ENCODE data around the gene TMEM63A.

GRCh38 chr1:225876900-225877510, 5.2 kb downstream of the TMEM63A start:
- TF ChIP-seq, protein P1, sequence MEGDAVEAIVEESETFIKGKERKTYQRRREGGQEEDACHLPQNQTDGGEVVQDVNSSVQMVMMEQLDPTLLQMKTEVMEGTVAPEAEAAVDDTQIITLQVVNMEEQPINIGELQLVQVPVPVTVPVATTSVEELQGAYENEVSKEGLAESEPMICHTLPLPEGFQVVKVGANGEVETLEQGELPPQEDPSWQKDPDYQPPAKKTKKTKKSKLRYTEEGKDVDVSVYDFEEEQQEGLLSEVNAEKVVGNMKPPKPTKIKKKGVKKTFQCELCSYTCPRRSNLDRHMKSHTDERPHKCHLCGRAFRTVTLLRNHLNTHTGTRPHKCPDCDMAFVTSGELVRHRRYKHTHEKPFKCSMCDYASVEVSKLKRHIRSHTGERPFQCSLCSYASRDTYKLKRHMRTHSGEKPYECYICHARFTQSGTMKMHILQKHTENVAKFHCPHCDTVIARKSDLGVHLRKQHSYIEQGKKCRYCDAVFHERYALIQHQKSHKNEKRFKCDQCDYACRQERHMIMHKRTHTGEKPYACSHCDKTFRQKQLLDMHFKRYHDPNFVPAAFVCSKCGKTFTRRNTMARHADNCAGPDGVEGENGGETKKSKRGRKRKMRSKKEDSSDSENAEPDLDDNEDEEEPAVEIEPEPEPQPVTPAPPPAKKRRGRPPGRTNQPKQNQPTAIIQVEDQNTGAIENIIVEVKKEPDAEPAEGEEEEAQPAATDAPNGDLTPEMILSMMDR (IDR thresholded peaks at IDR 0.05; ENCODE audit: low read depth, low read length, poor library complexity, severe bottlenecking), result no peak
- TF ChIP-seq EZH2phosphoT487 (IDR thresholded peaks at IDR 0.05; ENCODE audit: borderline replicate concordance, low read length), result no peak

Measured in DOHH2 (cell line).